A549 (cell line): ENCODE data around the gene RBCK1. TPM values are rescaled to one million over a fixed set of nuclear protein-coding genes. Genes with fewer than 3 reads are reported as not detected.

Experiments
- ATAC-seq, 2 experiments: fragments of 200-7000 bp in 1 of 2; fragments of >200 bp in 1 of 2; cut with Nextera tagmentation in 1 of 2; cut with Tn5 transposase in 1 of 2; 3 replicates each; pipeline versions ENCODE4 v1.8.0 to v1.9.1; 2018 to 2020; ENCODE audit warnings: mild to moderate bottlenecking in 1 of 2, moderate library complexity in 1 of 2
- CTCF ChIA-PET: fragments of 300-600 bp; sonication (Branson Sonifier 250); formaldehyde crosslinking; extraction: SDS; loops from one replicate; lab custom pipeline; 2021; ENCODE audit warnings: antibody characterized with exemption, inconsistent platforms; lab: Yijun Ruan, JAX
- POLR2A ChIA-PET: fragments of 350-600 bp; formaldehyde crosslinking; extraction: SDS; loops from one replicate; lab custom pipeline; 2021; ENCODE audit warnings: antibody characterized with exemption, inconsistent platforms; lab: Yijun Ruan, JAX
- DNase-seq, 2 experiments: peaks; one replicate each; pipeline versions ENCODE4 v3.0.0 to v3.0.0-alpha.2; 2011 to 2016; ENCODE audit warnings: low read depth in 1 of 2, low spot score in 1 of 2
- FAIRE-seq: peaks from 2 replicates; lab custom pipeline; 2011; peaks lifted over from hg19 to GRCh38; lab: Jason Lieb, UNC
- H3K27ac ChIP-seq, 2 experiments: fragments of >200 bp; sonication (Bioruptor Twin); formaldehyde crosslinking; 3 replicates each; pipeline ENCODE4 v1.5.1; 2016 to 2017
- H3K4me1 ChIP-seq: fragments of >200 bp; sonication (Bioruptor Twin); formaldehyde crosslinking; 3 replicates; pipeline ENCODE4 v1.6.1; 2016
- H3K4me2 ChIP-seq: fragments of >200 bp; sonication (Bioruptor Twin); formaldehyde crosslinking; 3 replicates; pipeline ENCODE4 v1.6.1; 2016
- H3K4me3 ChIP-seq: fragments of >200 bp; sonication (Bioruptor Twin); formaldehyde crosslinking; 3 replicates; pipeline ENCODE4 v1.5.1; 2016
- H3K9me3 ChIP-seq: fragments of >200 bp; sonication (Bioruptor Twin); formaldehyde crosslinking; 3 replicates; pipeline ENCODE4 v1.6.1; 2016
- CBX8 ChIP-seq: fragments of 200-600 bp; sonication (generic); IDR thresholded peaks from 2 replicates; pipeline ENCODE4 v1.6.1; 2016
- CHD2 ChIP-seq: fragments of 150-350 bp; IDR thresholded peaks from 2 replicates; pipeline ENCODE4 v1.6.1; 2014; ENCODE audit warnings: low read length; ENCODE audit not compliant: partially characterized antibody
- CHD4 ChIP-seq: fragments of 200-600 bp; sonication (generic); IDR thresholded peaks from 2 replicates; pipeline ENCODE4 v1.6.1; 2016; ENCODE audit warnings: antibody characterized with exemption, mild to moderate bottlenecking, borderline replicate concordance
- EHMT2 ChIP-seq: fragments of 200-600 bp; sonication (generic); IDR thresholded peaks from 2 replicates; pipeline ENCODE4 v1.6.1; 2016; ENCODE audit warnings: antibody characterized with exemption, low read depth, mild to moderate bottlenecking, moderate library complexity
- EP300 ChIP-seq, 2 experiments: fragments of >200 bp; sonication (Bioruptor Twin); formaldehyde crosslinking; IDR thresholded peaks; 2 replicates in 1 of 2; 3 replicates in 1 of 2; pipeline ENCODE4 v1.6.1; 2016 to 2017
- ESRRA ChIP-seq: fragments of 150-350 bp; IDR thresholded peaks from 2 replicates; pipeline ENCODE4 v1.6.1; 2014; ENCODE audit warnings: mild to moderate bottlenecking, low read length, borderline replicate concordance
- FOSB ChIP-seq: fragments of 250-450 bp; sonication (Bioruptor Pico); IDR thresholded peaks from 2 replicates; pipeline ENCODE4 v1.5.0; 2020; ENCODE audit warnings: mild to moderate bottlenecking, moderate library complexity
- FOSL2 ChIP-seq, 2 experiments: fragments of 450-650 bp in 1 of 2; fragments of >200 bp in 1 of 2; sonication (Bioruptor Twin) in 1 of 2; formaldehyde crosslinking; IDR thresholded peaks; 2 replicates each; pipeline versions ENCODE4 v1.5.0 to v1.6.1; 2016 to 2020; ENCODE audit warnings: mild to moderate bottlenecking in 1 of 2, moderate library complexity in 1 of 2
- HDAC2 ChIP-seq: fragments of 200-600 bp; sonication (generic); IDR thresholded peaks from 2 replicates; pipeline ENCODE4 v1.6.1; 2016
- HES2 ChIP-seq: fragments of >200 bp; sonication (Bioruptor Twin); formaldehyde crosslinking; IDR thresholded peaks from 2 replicates; pipeline ENCODE4 v1.6.1; 2016
- HMGXB4 ChIP-seq: fragments of 250-450 bp; sonication (Bioruptor Pico); IDR thresholded peaks from 2 replicates; pipeline ENCODE4 v1.5.0; 2021; ENCODE audit warnings: mild to moderate bottlenecking, moderate library complexity, borderline replicate concordance
- HOXB13 ChIP-seq: fragments of 250-450 bp; sonication (Bioruptor Pico); IDR thresholded peaks from 2 replicates; pipeline ENCODE4 v1.5.0; 2020; ENCODE audit warnings: low read depth, mild to moderate bottlenecking, moderate library complexity
- JUN ChIP-seq, 2 experiments: fragments of >200 bp; sonication (Bioruptor Twin); formaldehyde crosslinking; IDR thresholded peaks; 2 replicates in 1 of 2; 3 replicates in 1 of 2; pipeline ENCODE4 v1.6.1; 2016 to 2017
- JUNB ChIP-seq: fragments of >200 bp; sonication (Bioruptor Twin); formaldehyde crosslinking; IDR thresholded peaks from 2 replicates; pipeline ENCODE4 v1.6.1; 2016
- KDM1A ChIP-seq: fragments of 200-600 bp; sonication (generic); IDR thresholded peaks from 2 replicates; pipeline ENCODE4 v1.6.1; 2016; ENCODE audit warnings: low read depth, mild to moderate bottlenecking
- KDM5A ChIP-seq: fragments of 200-600 bp; sonication (generic); IDR thresholded peaks from 2 replicates; pipeline ENCODE4 v1.6.1; 2016; ENCODE audit warnings: antibody characterized with exemption, mild to moderate bottlenecking
- MAFK ChIP-seq: fragments of 450-650 bp; IDR thresholded peaks from 2 replicates; pipeline ENCODE4 v1.6.1; 2014; ENCODE audit not compliant: partially characterized antibody
- MYC ChIP-seq: IDR thresholded peaks from 2 replicates; pipeline ENCODE4 v1.6.1; 2012; ENCODE audit warnings: mild to moderate bottlenecking, inconsistent platforms, low read length, improper control_type of control experiment, borderline replicate concordance
- NFE2L2 ChIP-seq: fragments of 150-350 bp; conservative IDR thresholded peaks from 2 replicates; pipeline ENCODE4 v1.6.1; 2014; ENCODE audit warnings: low read length
- NR3C1 ChIP-seq: fragments of >200 bp; sonication (Bioruptor Twin); formaldehyde crosslinking; IDR thresholded peaks from 3 replicates; pipeline ENCODE4 v1.6.1; 2017
- PHF8 ChIP-seq: fragments of 200-600 bp; sonication (generic); IDR thresholded peaks from 2 replicates; pipeline ENCODE4 v1.6.1; 2016; ENCODE audit warnings: low read depth, mild to moderate bottlenecking, antibody characterized with exemption, moderate library complexity, borderline replicate concordance
- POLR2AphosphoS2 ChIP-seq: conservative IDR thresholded peaks from 2 replicates; pipeline ENCODE4 v1.6.1; 2012; ENCODE audit warnings: low read length, improper control_type of control experiment, inconsistent platforms
- RCOR1 ChIP-seq: fragments of 150-350 bp; IDR thresholded peaks from 2 replicates; pipeline ENCODE4 v1.6.1; 2014; ENCODE audit warnings: antibody characterized with exemption, low read length, low read depth
- RNF2 ChIP-seq: fragments of 200-600 bp; sonication (generic); IDR thresholded peaks from 2 replicates; pipeline ENCODE4 v1.6.1; 2016; ENCODE audit warnings: low read depth, mild to moderate bottlenecking, antibody characterized with exemption, moderate library complexity, borderline replicate concordance
- ZC3H11A ChIP-seq: fragments of 450-650 bp; IDR thresholded peaks from 2 replicates; pipeline ENCODE4 v1.6.1; 2014; ENCODE audit warnings: antibody characterized with exemption, mild to moderate bottlenecking
- ZNF302 ChIP-seq: fragments of 250-450 bp; sonication (Bioruptor Pico); IDR thresholded peaks from 2 replicates; pipeline ENCODE4 v1.9.0; 2021; ENCODE audit warnings: inconsistent platforms, mild to moderate bottlenecking, moderate library complexity
- ZSCAN20 ChIP-seq: fragments of 250-450 bp; sonication (Bioruptor Pico); IDR thresholded peaks from 2 replicates; pipeline ENCODE4 v1.8.0; 2022; ENCODE audit warnings: mild to moderate bottlenecking, moderate library complexity
- WGBS: methylation state at CpG from one replicate; pipeline ENCODE4 v1.1.6; 2017; ENCODE audit errors: missing lambda C conversion rate; 5-methylcytosine and 5-hydroxymethylcytosine counted together
- polyA plus RNA-seq, 4 experiments: library from polyadenylated mRNA; depleted of rRNA in 3 of 4; stranded (reverse); fragments of >200 nt; fragmentation: RNase III in 1 of 4; extraction: RNeasy Plus Mini Kit Qiagen cat#74134 plus additional on column Dnase treatment in 1 of 4; gene quantifications; 2 replicates in 3 of 4; 3 replicates in 1 of 4; pipeline ENCODE4 v1.2.3, GENCODE V29; 2011 to 2017
- TF ChIP-seq, protein P1 (sequence below): IDR thresholded peaks from 2 replicates; pipeline ENCODE4 v1.6.1; 2012
- TF ChIP-seq, protein P2 (sequence below): IDR thresholded peaks from 2 replicates; pipeline ENCODE4 v1.6.1; 2012
- TF ChIP-seq, protein P3 (sequence below): fragments of 450-650 bp; IDR thresholded peaks from 2 replicates; pipeline ENCODE4 v1.6.1; 2014; ENCODE audit warnings: antibody characterized with exemption
- TF ChIP-seq, protein P4 (sequence below): fragments of 150-350 bp; IDR thresholded peaks from 2 replicates; pipeline ENCODE4 v1.6.1; 2014; ENCODE audit warnings: low read depth, mild to moderate bottlenecking, low read length
- TF ChIP-seq, protein P5 (sequence below): fragments of >200 bp; sonication (Bioruptor Twin); formaldehyde crosslinking; IDR thresholded peaks from 3 replicates; pipeline ENCODE4 v1.6.1; 2016

The RBCK1 gene
- polyA plus RNA-seq, 2 of the 4 experiments (the other 2 are of a cell fraction), result 117 to 222 TPM

DNA sequence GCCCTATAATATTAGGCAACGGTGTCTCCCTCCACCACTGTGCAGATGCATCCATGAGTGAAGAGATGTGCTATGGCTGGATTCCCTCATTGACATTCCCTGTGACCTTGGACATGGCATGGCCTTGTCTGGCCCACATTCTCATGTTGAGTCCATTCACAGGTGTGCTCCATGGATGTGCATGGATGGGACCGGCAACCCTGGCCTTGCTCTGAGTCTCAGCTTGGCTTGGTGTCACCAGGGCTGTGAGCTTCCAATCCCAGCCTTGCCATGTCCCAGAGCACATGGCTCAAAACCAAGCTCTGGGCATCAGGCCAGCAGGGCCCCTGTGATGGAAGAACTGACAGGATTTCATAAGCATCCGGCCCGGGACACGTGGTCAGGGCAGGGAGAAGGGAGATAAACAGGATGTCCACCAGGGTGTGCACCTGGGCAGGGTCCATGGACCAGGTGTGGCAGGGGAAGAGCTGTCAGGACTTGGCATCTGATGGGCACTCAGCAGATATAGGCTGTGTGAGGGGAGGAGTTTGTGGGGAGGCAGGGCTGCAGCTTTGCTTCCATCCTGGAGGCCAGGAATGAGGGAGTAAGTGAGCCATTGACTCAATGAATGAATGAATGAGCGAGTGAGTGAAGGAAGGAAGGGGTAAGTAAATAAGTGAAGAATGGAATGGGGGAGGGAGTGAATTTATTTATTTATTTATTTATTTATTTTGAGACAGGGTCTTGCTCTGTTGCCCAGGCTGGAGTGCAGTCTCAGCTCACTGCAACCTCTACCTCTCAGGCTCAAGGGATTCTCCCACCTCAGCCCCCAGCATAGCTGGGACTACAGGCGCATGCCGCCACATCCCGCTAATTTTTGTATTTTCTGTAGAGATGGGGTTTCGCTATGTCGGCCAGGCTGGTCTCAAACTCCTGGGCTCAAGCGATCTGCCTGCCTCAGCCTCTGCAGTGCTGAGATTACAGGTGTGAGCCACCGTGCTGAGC, 45.5 kb upstream of the RBCK1 start:
- Histone ChIP-seq H3K4me1 (peaks cover 86% of the 10 kb centered on the region), H3K4me3 (peak overlapping the region; percentile 10; the same call in 1 of the 3 replicates), H3K4me2 (peak overlapping the region; percentile 67), H3K9me3 (no peaks in the 10 kb centered on the region), H3K27ac (peak overlapping the region; percentile 94 to 98)
- ATAC-seq (peak; percentile 84 to 85), FAIRE-seq (peak; percentile 90), DNase-seq (peak; percentile 94 to 98)
- POLR2A ChIA-PET, result interaction anchor here (0.8 to 7.1 kb wide), 15 partner anchors 9 to 181 kb away, joined by 3 to 147 read pairs (median 6); partner anchors contain the start of genes CSNK2A1, NRSN2, RBCK1 and SOX12
- CTCF ChIA-PET, result interaction anchor here (0.6 to 50.3 kb wide), 32 partner anchors 10 to 377 kb away, joined by 3 to 1229 read pairs (median 6); partner anchors contain the start of genes TBC1D20 and TRIB3
- 70% methylated on average over 13 of the region's 13 CpGs for WGBS
- no peak for TF ChIP-seq ESRRA
- TF ChIP-seq HMGXB4 (CRISPR knock-in tag), result no peak
- TF ChIP-seq ZNF302 (CRISPR knock-in tag), result no peak
- no peak for TF ChIP-seq FOSB (CRISPR knock-in tag)
- TF ChIP-seq KDM5A, result no peak
- no peak for TF ChIP-seq NFE2L2
- no peak for TF ChIP-seq POLR2AphosphoS2
- TF ChIP-seq HDAC2, result no peak
- TF ChIP-seq MYC, result peak; percentile 99
- TF ChIP-seq KDM1A, result no peak
- TF ChIP-seq, protein P1, sequence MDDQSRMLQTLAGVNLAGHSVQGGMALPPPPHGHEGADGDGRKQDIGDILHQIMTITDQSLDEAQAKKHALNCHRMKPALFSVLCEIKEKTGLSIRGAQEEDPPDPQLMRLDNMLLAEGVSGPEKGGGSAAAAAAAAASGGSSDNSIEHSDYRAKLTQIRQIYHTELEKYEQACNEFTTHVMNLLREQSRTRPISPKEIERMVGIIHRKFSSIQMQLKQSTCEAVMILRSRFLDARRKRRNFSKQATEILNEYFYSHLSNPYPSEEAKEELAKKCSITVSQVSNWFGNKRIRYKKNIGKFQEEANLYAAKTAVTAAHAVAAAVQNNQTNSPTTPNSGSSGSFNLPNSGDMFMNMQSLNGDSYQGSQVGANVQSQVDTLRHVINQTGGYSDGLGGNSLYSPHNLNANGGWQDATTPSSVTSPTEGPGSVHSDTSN, result no peak
- no peak for TF ChIP-seq CBX8
- no peak for TF ChIP-seq HES2
- no peak for TF ChIP-seq CHD4
- TF ChIP-seq CHD2, result no peak
- no peak; the same call in 1 of the 2 replicates for TF ChIP-seq ZC3H11A
- TF ChIP-seq, protein P2, sequence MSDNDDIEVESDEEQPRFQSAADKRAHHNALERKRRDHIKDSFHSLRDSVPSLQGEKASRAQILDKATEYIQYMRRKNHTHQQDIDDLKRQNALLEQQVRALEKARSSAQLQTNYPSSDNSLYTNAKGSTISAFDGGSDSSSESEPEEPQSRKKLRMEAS, result peak; percentile 100
- TF ChIP-seq EP300 (IDR thresholded peaks at IDR 0.05), result peak in 1 of 2 experiments; percentile 62; a peak in 1 of 5 replicates
- TF ChIP-seq HOXB13 (CRISPR knock-in tag), result no peak; the same call in none of the 2 replicates
- TF ChIP-seq JUNB, result no peak
- TF ChIP-seq, protein P3, sequence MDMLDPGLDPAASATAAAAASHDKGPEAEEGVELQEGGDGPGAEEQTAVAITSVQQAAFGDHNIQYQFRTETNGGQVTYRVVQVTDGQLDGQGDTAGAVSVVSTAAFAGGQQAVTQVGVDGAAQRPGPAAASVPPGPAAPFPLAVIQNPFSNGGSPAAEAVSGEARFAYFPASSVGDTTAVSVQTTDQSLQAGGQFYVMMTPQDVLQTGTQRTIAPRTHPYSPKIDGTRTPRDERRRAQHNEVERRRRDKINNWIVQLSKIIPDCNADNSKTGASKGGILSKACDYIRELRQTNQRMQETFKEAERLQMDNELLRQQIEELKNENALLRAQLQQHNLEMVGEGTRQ, result peak; percentile 94
- no peak for TF ChIP-seq RNF2
- peak; percentile 83 to 87; a peak in 4 of 5 replicates for TF ChIP-seq JUN (IDR thresholded peaks at IDR 0.05)
- peak; percentile 39 for TF ChIP-seq MAFK
- TF ChIP-seq RCOR1, result peak; percentile 35; the same call in 1 of the 2 replicates
- no peak for TF ChIP-seq NR3C1
- TF ChIP-seq, protein P4, sequence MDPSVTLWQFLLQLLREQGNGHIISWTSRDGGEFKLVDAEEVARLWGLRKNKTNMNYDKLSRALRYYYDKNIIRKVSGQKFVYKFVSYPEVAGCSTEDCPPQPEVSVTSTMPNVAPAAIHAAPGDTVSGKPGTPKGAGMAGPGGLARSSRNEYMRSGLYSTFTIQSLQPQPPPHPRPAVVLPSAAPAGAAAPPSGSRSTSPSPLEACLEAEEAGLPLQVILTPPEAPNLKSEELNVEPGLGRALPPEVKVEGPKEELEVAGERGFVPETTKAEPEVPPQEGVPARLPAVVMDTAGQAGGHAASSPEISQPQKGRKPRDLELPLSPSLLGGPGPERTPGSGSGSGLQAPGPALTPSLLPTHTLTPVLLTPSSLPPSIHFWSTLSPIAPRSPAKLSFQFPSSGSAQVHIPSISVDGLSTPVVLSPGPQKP, result no peak
- TF ChIP-seq, protein P5, sequence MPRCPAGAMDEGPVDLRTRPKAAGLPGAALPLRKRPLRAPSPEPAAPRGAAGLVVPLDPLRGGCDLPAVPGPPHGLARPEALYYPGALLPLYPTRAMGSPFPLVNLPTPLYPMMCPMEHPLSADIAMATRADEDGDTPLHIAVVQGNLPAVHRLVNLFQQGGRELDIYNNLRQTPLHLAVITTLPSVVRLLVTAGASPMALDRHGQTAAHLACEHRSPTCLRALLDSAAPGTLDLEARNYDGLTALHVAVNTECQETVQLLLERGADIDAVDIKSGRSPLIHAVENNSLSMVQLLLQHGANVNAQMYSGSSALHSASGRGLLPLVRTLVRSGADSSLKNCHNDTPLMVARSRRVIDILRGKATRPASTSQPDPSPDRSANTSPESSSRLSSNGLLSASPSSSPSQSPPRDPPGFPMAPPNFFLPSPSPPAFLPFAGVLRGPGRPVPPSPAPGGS, result 0 out of 3 replicates have a peak, but pooled peaks have one; percentile 48
- no peak for TF ChIP-seq ZSCAN20 (CRISPR knock-in tag)
- no peak for TF ChIP-seq PHF8
- TF ChIP-seq EHMT2, result no peak
- no peak for TF ChIP-seq FOSL2 (IDR thresholded peaks at IDR 0.05)
- TF ChIP-seq FOSL2 (CRISPR knock-in tag; IDR thresholded peaks at IDR 0.05), result no peak
